Mesodermal cell (in vitro differentiated cells): ENCODE data around the gene GSG1L.

Experiments used
- H3K27ac ChIP-seq: 2 replicates; pipeline ENCODE4 v1.7.0; 2013; ENCODE audit warnings: mild to moderate bottlenecking, low read depth, low read length, moderate library complexity; ENCODE audit not compliant: severe bottlenecking
- H3K36me3 ChIP-seq: 2 replicates; pipeline ENCODE4 v1.7.1; 2013; ENCODE audit warnings: mild to moderate bottlenecking, low read length, moderate library complexity; ENCODE audit not compliant: control insufficient read depth, insufficient read depth
- H3K4me1 ChIP-seq: one replicate; pipeline ENCODE4 v1.7.1; 2013; ENCODE audit warnings: mild to moderate bottlenecking, low read length; ENCODE audit not compliant: insufficient read depth, control insufficient read depth, poor library complexity, severe bottlenecking
- H3K4me3 ChIP-seq: 2 replicates; pipeline ENCODE4 v1.7.0; 2013; ENCODE audit warnings: low read length, control low read depth, mild to moderate bottlenecking; ENCODE audit not compliant: insufficient read depth, poor library complexity, severe bottlenecking; ENCODE audit errors: extremely low read depth
- H3K9me3 ChIP-seq: 2 replicates; pipeline ENCODE4 v1.7.1; 2013; ENCODE audit warnings: mild to moderate bottlenecking, low read length, moderate library complexity; ENCODE audit not compliant: control insufficient read depth
- WGBS, 2 experiments: methylation state at CpG; one replicate each; pipeline ENCODE4 v1.1.5; 2013; ENCODE audit warnings: missing lambda C conversion rate in 2 of 2; ENCODE audit not compliant: insufficient coverage in 2 of 2; 5-methylcytosine and 5-hydroxymethylcytosine counted together

Gene GSG1L

DNA sequence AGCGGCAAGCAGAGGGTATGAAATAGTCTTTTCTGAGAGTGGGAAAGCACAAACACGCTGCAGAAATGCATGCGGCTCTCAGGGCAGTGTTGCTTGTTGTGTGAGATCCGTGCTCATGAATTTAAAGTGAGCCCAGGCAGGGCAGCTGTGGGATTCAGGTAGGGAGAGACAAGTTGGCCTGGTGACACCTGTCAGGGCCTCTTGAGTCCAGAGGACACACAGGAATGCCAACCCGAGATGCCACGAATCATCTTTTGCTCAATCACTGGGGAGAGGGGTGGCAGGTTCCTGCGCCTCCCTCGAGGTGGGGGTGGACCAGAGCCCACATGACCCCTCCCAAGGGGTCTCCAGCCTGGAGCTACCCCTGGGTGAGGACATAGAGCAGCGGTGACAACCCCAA lies 211.9 kb downstream of the GSG1L start:
- peaks cover 4% of the 10 kb centered on the region for H3K4me1 ChIP-seq
- no peaks in the 10 kb centered on the region for H3K36me3 ChIP-seq
- no peak overlapping the region for H3K4me3 ChIP-seq
- H3K27ac ChIP-seq = no peak overlapping the region
- no peaks in the 10 kb centered on the region for H3K9me3 ChIP-seq
- WGBS, 2 experiments = 82 to 88% methylated on average over 6 to 7 of the region's 9 CpGs

DNA sequence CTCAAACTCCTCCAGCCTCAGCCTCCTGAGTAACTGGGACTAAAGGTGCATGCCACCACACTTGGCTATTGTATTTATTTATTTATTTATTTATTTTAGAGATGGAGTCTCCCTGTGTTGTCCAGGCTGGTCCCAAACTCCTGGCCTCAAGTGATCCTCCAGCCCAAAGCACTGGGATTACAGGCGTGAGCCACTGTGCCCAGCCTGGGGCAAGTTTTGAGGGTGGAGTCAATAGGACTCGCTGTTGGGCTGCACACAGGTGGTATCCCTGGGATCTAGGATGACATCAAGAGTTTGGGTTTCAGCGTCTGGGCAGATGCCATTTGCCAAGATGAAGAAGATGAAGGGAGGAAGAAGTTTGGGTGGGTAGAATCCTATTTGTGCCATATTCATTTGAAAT lies 213.9 kb downstream of the GSG1L start:
- Histone ChIP-seq H3K9me3 (no peaks in the 10 kb centered on the region), H3K4me1 (peaks cover 4% of the 10 kb centered on the region), H3K27ac (no peak overlapping the region), H3K36me3 (no peaks in the 10 kb centered on the region), H3K4me3 (no peak overlapping the region)
- WGBS, 2 experiments = 88 to 100% methylated on average over 1 to 2 of the region's 3 CpGs

DNA sequence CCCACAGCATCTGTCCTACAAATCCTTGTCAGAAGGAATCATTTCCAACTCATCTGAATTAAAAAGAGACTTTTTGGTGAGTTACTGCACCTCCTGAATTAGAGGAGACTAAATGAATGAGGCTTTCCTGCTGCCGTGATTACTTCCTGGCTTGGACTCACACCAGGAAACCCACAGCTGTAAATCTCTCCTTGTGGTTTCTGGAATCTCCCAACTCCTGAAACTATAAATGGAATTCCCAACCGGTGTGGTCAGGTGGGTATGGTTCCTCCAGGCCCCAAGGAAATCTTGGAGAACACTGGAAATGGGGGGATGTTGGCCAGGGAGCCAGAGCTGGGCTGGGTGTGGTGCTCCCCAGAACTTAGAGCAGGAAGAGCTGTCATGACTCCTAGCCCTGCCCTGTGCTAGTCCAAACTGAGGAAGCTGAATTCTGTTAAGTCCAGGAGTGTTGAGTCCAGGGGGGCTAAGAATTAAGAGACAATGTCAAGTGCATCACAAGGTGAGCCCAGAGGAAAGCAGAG lies 216.4 kb downstream of the GSG1L start:
- no peak overlapping the region for H3K27ac ChIP-seq
- no peaks in the 10 kb centered on the region for H3K4me1 ChIP-seq
- H3K36me3 ChIP-seq = no peaks in the 10 kb centered on the region
- no peaks in the 10 kb centered on the region for H3K9me3 ChIP-seq
- no peak overlapping the region for H3K4me3 ChIP-seq
- WGBS, 2 experiments = 60 to 78% methylated on average over 1 to 2 of the region's 2 CpGs

DNA sequence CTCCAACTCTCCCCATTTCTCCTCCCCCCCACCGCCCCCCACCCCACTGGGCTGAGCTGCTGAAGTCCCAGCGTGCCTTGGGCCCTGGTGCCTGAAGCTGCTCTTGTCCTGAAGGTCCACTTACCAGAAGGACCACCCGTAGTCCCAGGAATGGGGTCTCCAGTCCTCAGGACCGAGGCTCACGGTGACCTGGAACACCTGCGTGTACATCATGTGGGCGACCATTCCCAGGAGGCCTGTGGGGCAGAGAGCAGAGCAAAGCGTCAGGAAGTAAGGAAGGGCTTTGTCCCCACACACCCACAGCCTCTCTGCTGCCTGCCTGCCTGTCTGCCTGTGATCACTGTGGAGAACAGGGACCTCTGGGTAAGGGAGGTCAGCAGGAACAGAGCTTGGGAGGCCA lies 218.7 kb downstream of the GSG1L start:
- no peak overlapping the region for H3K4me3 ChIP-seq
- H3K9me3 ChIP-seq = no peaks in the 10 kb centered on the region
- no peak overlapping the region for H3K27ac ChIP-seq
- H3K36me3 ChIP-seq = no peaks in the 10 kb centered on the region
- 79 to 81% methylated on average over 4 to 5 of the region's 8 CpGs for WGBS, 2 experiments
- H3K4me1 ChIP-seq = no peaks in the 10 kb centered on the region

DNA sequence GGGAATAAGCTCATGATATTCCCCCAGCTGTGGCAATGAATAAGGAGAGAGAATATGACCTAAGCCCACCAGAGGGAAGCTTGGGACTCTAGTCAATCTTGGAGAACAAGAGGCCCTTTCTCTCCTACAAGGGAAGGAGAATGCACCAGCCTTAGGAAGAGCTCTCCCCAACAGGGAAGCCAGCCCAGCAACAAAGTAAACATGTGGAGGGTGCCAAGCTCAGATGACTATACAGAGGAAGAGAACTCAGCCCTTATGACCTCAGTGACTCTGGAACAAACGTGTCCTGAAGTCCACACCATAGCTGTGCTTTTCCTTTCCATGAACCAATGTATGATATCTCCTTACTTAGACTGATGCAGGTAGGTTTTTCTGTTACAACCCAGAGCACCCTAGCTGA lies 219.7 kb downstream of the GSG1L start:
- H3K27ac ChIP-seq = no peak overlapping the region
- WGBS, 2 experiments = 83% methylated on average over 1 of the region's 1 CpG; no CpG with 5 or more reads in 1 of the 2 experiments
- no peaks in the 10 kb centered on the region for H3K36me3 ChIP-seq
- no peak overlapping the region for H3K4me3 ChIP-seq
- no peaks in the 10 kb centered on the region for H3K4me1 ChIP-seq
- no peaks in the 10 kb centered on the region for H3K9me3 ChIP-seq

DNA sequence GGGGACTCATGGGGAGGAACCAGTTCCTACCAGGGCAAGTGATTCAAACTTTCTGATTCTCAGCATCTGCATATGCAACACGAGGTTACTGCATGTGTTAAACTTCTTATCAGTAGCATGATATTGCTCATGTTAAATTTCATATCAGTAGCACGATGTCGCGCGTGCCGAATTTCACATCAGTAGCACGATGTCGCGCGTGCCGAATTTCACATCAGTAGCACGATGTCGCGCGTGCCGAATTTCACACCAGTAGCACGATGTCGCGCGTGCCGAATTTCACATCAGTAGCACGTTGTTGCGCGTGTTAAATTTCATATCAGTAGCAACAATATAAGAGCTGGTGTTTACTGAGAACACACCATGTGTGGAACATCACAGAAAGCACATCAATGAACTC lies 221.6 kb downstream of the GSG1L start:
- no peaks in the 10 kb centered on the region for H3K4me1 ChIP-seq
- no peak overlapping the region for H3K27ac ChIP-seq
- WGBS, 2 experiments = 93 to 95% methylated on average over 22 to 24 of the region's 24 CpGs
- H3K4me3 ChIP-seq = no peak overlapping the region
- H3K36me3 ChIP-seq = no peaks in the 10 kb centered on the region
- H3K9me3 ChIP-seq = no peaks in the 10 kb centered on the region

DNA sequence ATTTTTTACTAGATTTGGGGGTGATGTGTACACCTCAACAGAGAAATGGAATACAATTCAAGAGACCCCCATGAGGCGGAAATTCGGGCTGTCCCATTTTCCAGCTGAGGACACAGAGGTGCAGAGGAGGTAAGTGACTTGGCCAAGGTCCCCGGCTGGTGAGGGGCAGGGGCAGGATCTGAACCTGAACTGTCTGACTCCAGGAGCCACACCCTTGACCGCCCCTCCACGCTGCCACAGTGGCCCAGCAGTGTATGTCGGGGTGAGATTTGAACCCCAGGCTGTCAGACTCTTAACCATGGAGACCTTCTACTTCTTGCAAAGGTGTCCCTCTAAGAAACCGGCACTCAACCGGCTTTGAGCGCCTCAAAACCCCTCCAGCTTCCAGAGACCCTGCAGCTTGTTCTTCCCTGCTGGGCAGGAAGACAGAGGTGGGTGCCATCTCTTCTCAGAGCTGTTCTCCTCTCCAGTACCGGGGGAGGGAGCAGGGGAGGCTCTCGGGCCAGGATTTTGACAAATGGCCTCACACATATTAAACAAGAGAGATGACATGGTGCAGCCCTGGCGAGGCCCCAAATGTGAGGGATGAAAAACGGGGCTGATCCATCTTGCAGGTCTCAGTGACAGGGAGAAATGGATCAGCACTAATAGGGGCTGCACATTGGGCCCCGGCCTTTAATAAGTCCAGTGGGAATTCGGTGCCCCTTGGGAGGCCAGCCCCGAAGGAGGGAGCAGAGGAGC lies 222.3 kb downstream of the GSG1L start:
- H3K27ac ChIP-seq = no peak overlapping the region
- WGBS, 2 experiments = 87 to 89% methylated on average over 16 of the region's 16 CpGs
- H3K4me3 ChIP-seq = no peak overlapping the region
- no peaks in the 10 kb centered on the region for H3K9me3 ChIP-seq
- H3K4me1 ChIP-seq = no peaks in the 10 kb centered on the region
- H3K36me3 ChIP-seq = no peaks in the 10 kb centered on the region

DNA sequence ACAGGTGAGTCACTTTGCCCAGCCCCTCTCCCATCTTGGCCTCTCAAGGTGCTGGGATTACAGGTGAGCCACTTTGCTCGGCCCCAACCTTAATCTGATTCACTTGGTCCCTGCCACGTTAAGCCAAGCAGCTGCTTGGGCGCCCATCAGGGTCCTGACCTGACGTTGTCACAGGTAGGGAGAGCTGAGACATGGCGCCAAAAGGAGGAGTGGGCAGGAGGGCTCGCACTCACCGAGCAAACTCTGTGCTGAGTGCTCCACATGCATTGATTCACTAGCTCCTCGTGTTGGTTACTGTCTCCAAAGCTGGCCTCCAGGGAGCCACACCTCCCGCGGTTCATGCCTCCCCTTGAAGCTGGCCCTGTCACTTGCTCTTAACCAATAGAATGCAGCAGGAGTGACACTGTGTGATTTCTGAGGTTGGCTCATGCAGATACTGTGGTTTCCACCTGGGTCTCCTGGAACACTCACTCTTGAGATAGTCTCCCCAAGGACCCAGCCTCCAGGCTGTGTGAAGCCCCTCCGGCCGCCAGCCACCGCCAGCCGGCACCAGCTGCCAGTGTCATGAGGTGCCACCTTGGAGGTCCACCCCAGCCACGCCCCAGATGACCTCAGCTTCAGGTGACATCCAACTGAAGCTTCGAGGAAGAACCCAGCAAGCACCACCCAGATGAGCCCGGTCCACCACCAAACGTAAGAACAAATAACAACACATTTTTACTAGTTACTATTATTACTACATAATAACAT lies 223.0 kb downstream of the GSG1L start:
- H3K27ac ChIP-seq = no peak overlapping the region
- no peaks in the 10 kb centered on the region for H3K9me3 ChIP-seq
- H3K36me3 ChIP-seq = no peaks in the 10 kb centered on the region
- H3K4me3 ChIP-seq = no peak overlapping the region
- WGBS, 2 experiments = 83% methylated on average over 12 to 14 of the region's 18 CpGs
- no peaks in the 10 kb centered on the region for H3K4me1 ChIP-seq

DNA sequence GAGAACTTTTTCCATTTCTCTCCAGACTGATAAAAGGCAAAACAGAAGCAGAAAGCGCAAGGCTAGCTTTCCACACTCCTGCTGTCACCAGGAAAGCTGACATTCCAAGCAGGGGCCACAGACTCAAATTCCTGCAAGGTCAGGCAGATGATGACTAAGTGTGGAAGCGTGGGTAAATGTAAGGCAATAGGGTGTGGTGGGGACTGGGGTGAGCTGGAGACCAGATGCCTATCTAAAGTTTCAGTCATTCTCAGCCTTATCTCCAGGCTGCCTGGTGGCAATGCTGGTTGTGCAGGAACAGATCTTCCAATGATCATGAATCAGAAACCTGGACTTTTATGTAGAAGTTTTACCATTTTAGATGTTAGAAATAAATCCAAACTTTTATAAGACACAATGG lies 224.1 kb downstream of the GSG1L start:
- 67 to 80% methylated on average over 1 of the region's 2 CpGs for WGBS, 2 experiments
- Histone ChIP-seq H3K4me3 (no peak overlapping the region), H3K36me3 (no peaks in the 10 kb centered on the region), H3K9me3 (no peaks in the 10 kb centered on the region), H3K27ac (no peak overlapping the region), H3K4me1 (no peaks in the 10 kb centered on the region)

DNA sequence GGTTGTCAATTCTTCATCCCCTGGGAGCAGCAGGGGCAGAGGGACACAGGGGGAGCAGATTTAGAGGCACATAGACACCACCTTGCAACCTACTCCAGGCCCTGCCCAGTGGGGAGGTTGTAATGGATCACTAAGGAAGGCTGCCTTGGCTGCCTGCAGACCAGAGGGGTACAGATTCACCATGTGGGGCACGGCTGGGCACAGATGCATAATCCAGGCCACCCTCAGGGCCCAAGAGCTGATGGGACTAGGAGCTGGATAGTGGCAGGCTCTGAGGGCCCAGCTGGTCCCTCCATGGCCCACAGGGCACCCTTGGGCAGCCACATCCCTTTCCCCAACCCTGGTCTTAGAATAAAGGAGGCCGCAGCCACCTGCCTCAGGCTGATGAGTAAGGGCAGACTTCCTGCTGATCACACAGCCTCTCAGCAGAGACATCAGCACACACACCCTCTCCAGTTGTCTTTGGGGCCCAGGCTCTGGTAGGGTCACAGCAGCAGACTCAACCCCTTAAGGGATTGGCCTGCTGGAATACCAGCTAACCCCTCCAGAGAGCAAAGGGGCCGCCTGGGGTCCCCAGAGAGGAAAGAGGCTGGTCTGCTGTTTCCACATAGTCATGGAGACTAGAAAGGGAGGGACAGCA lies 224.9 kb downstream of the GSG1L start:
- 76 to 80% methylated on average over 3 of the region's 3 CpGs for WGBS, 2 experiments
- H3K9me3 ChIP-seq = no peaks in the 10 kb centered on the region
- H3K4me1 ChIP-seq = no peaks in the 10 kb centered on the region
- H3K4me3 ChIP-seq = no peak overlapping the region
- H3K36me3 ChIP-seq = no peaks in the 10 kb centered on the region
- H3K27ac ChIP-seq = no peak overlapping the region
